ENCODE measurements around the gene NDUFAB1.
"Not testable (repeated sequence)": the region's sequence is repeated elsewhere in the genome, so short reads cannot be mapped to it uniquely, and the experiment has no call there.

DNA sequence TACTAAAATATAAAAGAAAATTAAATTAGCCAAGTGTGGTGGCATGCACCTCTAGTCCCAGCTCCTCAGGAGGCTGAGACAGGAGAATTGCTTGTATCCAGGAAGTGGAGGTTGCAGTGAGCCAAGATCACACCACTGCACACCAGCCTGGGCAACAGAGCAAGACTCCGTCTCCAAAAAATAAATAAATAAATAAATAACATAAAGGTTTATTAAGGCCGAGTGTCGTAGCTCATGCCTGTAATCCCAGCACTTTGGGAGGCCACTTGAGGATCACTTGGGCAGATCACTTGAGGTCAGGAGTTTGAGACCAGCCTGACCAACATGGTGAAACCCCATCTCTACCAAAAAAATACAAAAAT, 55.3 kb downstream of the NDUFAB1 start:
- TF ChIP-seq, protein P1, sequence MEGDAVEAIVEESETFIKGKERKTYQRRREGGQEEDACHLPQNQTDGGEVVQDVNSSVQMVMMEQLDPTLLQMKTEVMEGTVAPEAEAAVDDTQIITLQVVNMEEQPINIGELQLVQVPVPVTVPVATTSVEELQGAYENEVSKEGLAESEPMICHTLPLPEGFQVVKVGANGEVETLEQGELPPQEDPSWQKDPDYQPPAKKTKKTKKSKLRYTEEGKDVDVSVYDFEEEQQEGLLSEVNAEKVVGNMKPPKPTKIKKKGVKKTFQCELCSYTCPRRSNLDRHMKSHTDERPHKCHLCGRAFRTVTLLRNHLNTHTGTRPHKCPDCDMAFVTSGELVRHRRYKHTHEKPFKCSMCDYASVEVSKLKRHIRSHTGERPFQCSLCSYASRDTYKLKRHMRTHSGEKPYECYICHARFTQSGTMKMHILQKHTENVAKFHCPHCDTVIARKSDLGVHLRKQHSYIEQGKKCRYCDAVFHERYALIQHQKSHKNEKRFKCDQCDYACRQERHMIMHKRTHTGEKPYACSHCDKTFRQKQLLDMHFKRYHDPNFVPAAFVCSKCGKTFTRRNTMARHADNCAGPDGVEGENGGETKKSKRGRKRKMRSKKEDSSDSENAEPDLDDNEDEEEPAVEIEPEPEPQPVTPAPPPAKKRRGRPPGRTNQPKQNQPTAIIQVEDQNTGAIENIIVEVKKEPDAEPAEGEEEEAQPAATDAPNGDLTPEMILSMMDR (IDR thresholded peaks at IDR 0.05; ENCODE audit: poor library complexity), result not testable (repeated sequence)
- TF ChIP-seq EZH2 (IDR thresholded peaks at IDR 0.05; ENCODE audit: borderline replicate concordance); EZH2phosphoT487 (IDR thresholded peaks at IDR 0.05; ENCODE audit: low read depth, severe bottlenecking, unreplicated experiment): not testable (repeated sequence)

All from hepatocyte (in vitro differentiated cells).